ENCODE results near the gene RPL4.
A peak's percentile ranks its signal among the peaks of the same experiment; 100 is the strongest.

The RPL4 gene

GRCh38 chr15:66452971-66453580 lies 51.6 kb downstream of the RPL4 start:
- peak; percentile 44 to 82 for DNase-seq

GRCh38 chr15:66452420-66452819 lies 52.2 kb downstream of the RPL4 start:
- DNase-seq = no peak

Data from NCI-H446 (cell line).